ENCODE measurements around the gene LPP.
A peak's percentile ranks its signal among the peaks of the same experiment; 100 is the strongest.

LPP gene

GRCh38 chr3:188268336-188268735 lies 114.4 kb downstream of the LPP start:
- Histone ChIP-seq H3K27me3 (replicated peaks; ENCODE audit: control insufficient read depth, insufficient read depth, low read length) (no peaks in the 10 kb centered on the region), H3K9me3 (ENCODE audit: control insufficient read depth, low read length) (no peaks in the 10 kb centered on the region), H3K9ac (ENCODE audit: low read length) (no peak overlapping the region), H3K4me3 (ENCODE audit: low read length) (no peak overlapping the region), H3K4me1 (ENCODE audit: control insufficient read depth, insufficient read depth, low read length) (peaks cover 91% of the 10 kb centered on the region), H3K36me3 (ENCODE audit: control insufficient read depth, insufficient read depth, low read length, severe bottlenecking) (no peaks in the 10 kb centered on the region)
- DNase-seq (ENCODE audit: low read depth): no peak

- H3K36me3 ChIP-seq (ENCODE audit: control insufficient read depth, insufficient read depth, low read length, severe bottlenecking): no peaks in the 10 kb centered on the region
- H3K27me3 ChIP-seq (replicated peaks; ENCODE audit: control insufficient read depth, insufficient read depth, low read length): no peaks in the 10 kb centered on the region
- no peak overlapping the region for H3K4me3 ChIP-seq (ENCODE audit: low read length)
- H3K9me3 ChIP-seq (ENCODE audit: control insufficient read depth, low read length): no peaks in the 10 kb centered on the region
- no peak overlapping the region for H3K9ac ChIP-seq (ENCODE audit: low read length)
- DNase-seq (ENCODE audit: low read depth): no peak
- peaks cover 86% of the 10 kb centered on the region for H3K4me1 ChIP-seq (ENCODE audit: control insufficient read depth, insufficient read depth, low read length)
These were observed 115.1 kb downstream of the LPP start for GRCh38 chr3:188269040-188269439.

- no peaks in the 10 kb centered on the region for H3K9me3 ChIP-seq (ENCODE audit: control insufficient read depth, low read length)
- no peaks in the 10 kb centered on the region for H3K27me3 ChIP-seq (replicated peaks; ENCODE audit: control insufficient read depth, insufficient read depth, low read length)
- peaks cover 82% of the 10 kb centered on the region for H3K4me1 ChIP-seq (ENCODE audit: control insufficient read depth, insufficient read depth, low read length)
- H3K36me3 ChIP-seq (ENCODE audit: control insufficient read depth, insufficient read depth, low read length, severe bottlenecking): no peaks in the 10 kb centered on the region
- H3K9ac ChIP-seq (ENCODE audit: low read length): peak overlapping the region; percentile 84
- H3K4me3 ChIP-seq (ENCODE audit: low read length): peak overlapping the region; percentile 51
- DNase-seq (ENCODE audit: low read depth): peak; percentile 88
These were observed 116.5 kb downstream of the LPP start for GRCh38 chr3:188270423-188270972.

GRCh38 chr3:188271226-188271914 lies 117.4 kb downstream of the LPP start:
- Histone ChIP-seq H3K4me1 (ENCODE audit: control insufficient read depth, insufficient read depth, low read length) (peaks cover 73% of the 10 kb centered on the region), H3K9ac (ENCODE audit: low read length) (peak overlapping the region; percentile 84), H3K27me3 (replicated peaks; ENCODE audit: control insufficient read depth, insufficient read depth, low read length) (no peaks in the 10 kb centered on the region), H3K4me3 (ENCODE audit: low read length) (peak overlapping the region; percentile 51), H3K36me3 (ENCODE audit: control insufficient read depth, insufficient read depth, low read length, severe bottlenecking) (no peaks in the 10 kb centered on the region), H3K9me3 (ENCODE audit: control insufficient read depth, low read length) (no peaks in the 10 kb centered on the region)
- peak; percentile 15 for DNase-seq (ENCODE audit: low read depth)

- DNase-seq (ENCODE audit: low read depth): peak; percentile 34
- peaks cover 60% of the 10 kb centered on the region for H3K4me1 ChIP-seq (ENCODE audit: control insufficient read depth, insufficient read depth, low read length)
- H3K9me3 ChIP-seq (ENCODE audit: control insufficient read depth, low read length): no peaks in the 10 kb centered on the region
- no peaks in the 10 kb centered on the region for H3K27me3 ChIP-seq (replicated peaks; ENCODE audit: control insufficient read depth, insufficient read depth, low read length)
- H3K4me3 ChIP-seq (ENCODE audit: low read length): no peak overlapping the region
- no peaks in the 10 kb centered on the region for H3K36me3 ChIP-seq (ENCODE audit: control insufficient read depth, insufficient read depth, low read length, severe bottlenecking)
- no peak overlapping the region for H3K9ac ChIP-seq (ENCODE audit: low read length)
These were observed 118.8 kb downstream of the LPP start for GRCh38 chr3:188272481-188273372.

GRCh38 chr3:188274249-188274915 lies 120.4 kb downstream of the LPP start:
- H3K9ac ChIP-seq (ENCODE audit: low read length): no peak overlapping the region
- no peak overlapping the region for H3K4me3 ChIP-seq (ENCODE audit: low read length)
- no peaks in the 10 kb centered on the region for H3K27me3 ChIP-seq (replicated peaks; ENCODE audit: control insufficient read depth, insufficient read depth, low read length)
- peaks cover 51% of the 10 kb centered on the region for H3K4me1 ChIP-seq (ENCODE audit: control insufficient read depth, insufficient read depth, low read length)
- no peaks in the 10 kb centered on the region for H3K9me3 ChIP-seq (ENCODE audit: control insufficient read depth, low read length)
- H3K36me3 ChIP-seq (ENCODE audit: control insufficient read depth, insufficient read depth, low read length, severe bottlenecking): no peaks in the 10 kb centered on the region
- DNase-seq (ENCODE audit: low read depth): peak; percentile 41

GRCh38 chr3:188276375-188276774 lies 122.4 kb downstream of the LPP start:
- Histone ChIP-seq H3K36me3 (ENCODE audit: control insufficient read depth, insufficient read depth, low read length, severe bottlenecking) (no peaks in the 10 kb centered on the region), H3K4me3 (ENCODE audit: low read length) (no peak overlapping the region), H3K27me3 (replicated peaks; ENCODE audit: control insufficient read depth, insufficient read depth, low read length) (no peaks in the 10 kb centered on the region), H3K9ac (ENCODE audit: low read length) (no peak overlapping the region), H3K9me3 (ENCODE audit: control insufficient read depth, low read length) (no peaks in the 10 kb centered on the region), H3K4me1 (ENCODE audit: control insufficient read depth, insufficient read depth, low read length) (peaks cover 33% of the 10 kb centered on the region)
- DNase-seq (ENCODE audit: low read depth): no peak

- Histone ChIP-seq H3K9me3 (ENCODE audit: control insufficient read depth, low read length) (no peaks in the 10 kb centered on the region), H3K9ac (ENCODE audit: low read length) (no peak overlapping the region), H3K27me3 (replicated peaks; ENCODE audit: control insufficient read depth, insufficient read depth, low read length) (no peaks in the 10 kb centered on the region), H3K4me1 (ENCODE audit: control insufficient read depth, insufficient read depth, low read length) (peaks cover 29% of the 10 kb centered on the region), H3K36me3 (ENCODE audit: control insufficient read depth, insufficient read depth, low read length, severe bottlenecking) (no peaks in the 10 kb centered on the region), H3K4me3 (ENCODE audit: low read length) (no peak overlapping the region)
- DNase-seq (ENCODE audit: low read depth): no peak
These were observed 124.9 kb downstream of the LPP start for GRCh38 chr3:188278717-188279324.

GRCh38 chr3:188279502-188280335 lies 125.8 kb downstream of the LPP start:
- DNase-seq (ENCODE audit: low read depth): no peak
- H3K27me3 ChIP-seq (replicated peaks; ENCODE audit: control insufficient read depth, insufficient read depth, low read length): no peaks in the 10 kb centered on the region
- H3K4me1 ChIP-seq (ENCODE audit: control insufficient read depth, insufficient read depth, low read length): peaks cover 28% of the 10 kb centered on the region
- H3K4me3 ChIP-seq (ENCODE audit: low read length): no peak overlapping the region
- no peaks in the 10 kb centered on the region for H3K9me3 ChIP-seq (ENCODE audit: control insufficient read depth, low read length)
- no peaks in the 10 kb centered on the region for H3K36me3 ChIP-seq (ENCODE audit: control insufficient read depth, insufficient read depth, low read length, severe bottlenecking)
- no peak overlapping the region for H3K9ac ChIP-seq (ENCODE audit: low read length)

- no peak for DNase-seq (ENCODE audit: low read depth)
- H3K9ac ChIP-seq (ENCODE audit: low read length): no peak overlapping the region
- H3K36me3 ChIP-seq (ENCODE audit: control insufficient read depth, insufficient read depth, low read length, severe bottlenecking): no peaks in the 10 kb centered on the region
- H3K4me3 ChIP-seq (ENCODE audit: low read length): no peak overlapping the region
- H3K4me1 ChIP-seq (ENCODE audit: control insufficient read depth, insufficient read depth, low read length): peaks cover 33% of the 10 kb centered on the region
- H3K27me3 ChIP-seq (replicated peaks; ENCODE audit: control insufficient read depth, insufficient read depth, low read length): no peaks in the 10 kb centered on the region
- H3K9me3 ChIP-seq (ENCODE audit: control insufficient read depth, low read length): no peaks in the 10 kb centered on the region
These were observed 126.7 kb downstream of the LPP start for GRCh38 chr3:188280627-188281026.
